ENCODE measurements around the gene HLA-DPA1. TPM values are rescaled to one million over a fixed set of nuclear protein-coding genes. Genes with fewer than 3 reads are reported as not detected.

The HLA-DPA1 gene
- total RNA-seq, 1 experiment from 2014 or later, result 2.6 TPM

- Histone ChIP-seq H4K20me1 (ENCODE audit: control insufficient read depth, insufficient read depth, insufficient read length) (no peaks in the 10 kb centered on the region), H4K8ac (replicated peaks; ENCODE audit: insufficient read length, low read depth, low read length) (no peak overlapping the region), H2BK12ac (ENCODE audit: insufficient read length, low read depth, low read length) (no peak overlapping the region), H3K14ac (ENCODE audit: insufficient read depth, low read length) (no peak overlapping the region), H2BK5ac (ENCODE audit: insufficient read length, low read length) (no peak overlapping the region), H2BK120ac (ENCODE audit: low read depth, low read length, poor library complexity, severe bottlenecking) (no peak overlapping the region), H3K4me1 (ENCODE audit: insufficient read depth, low read length) (no peaks in the 10 kb centered on the region), H2AK5ac (ENCODE audit: insufficient read length, low read length) (no peak overlapping the region), H3K27me3 (ENCODE audit: insufficient read depth, low read length) (no peaks in the 10 kb centered on the region), H3K9ac (ENCODE audit: extremely low read depth, insufficient read length, low read length) (no peak overlapping the region), H3K4me2 (ENCODE audit: insufficient read depth, insufficient read length, low read length) (no peak overlapping the region), H3K56ac (ENCODE audit: insufficient read length, low read depth, low read length) (no peak overlapping the region), H2AFZ (ENCODE audit: low read length) (no peak overlapping the region), H3K23ac (ENCODE audit: insufficient read length, low read depth, low read length) (no peak overlapping the region), H3K4ac (ENCODE audit: low read depth, low read length) (no peak overlapping the region), H3K79me2 (ENCODE audit: insufficient read depth, low read length) (no peaks in the 10 kb centered on the region), H3T11ph (ENCODE audit: low read length) (no peak overlapping the region), H2BK15ac (ENCODE audit: low read depth, low read length) (no peak overlapping the region), H3K18ac (ENCODE audit: insufficient read length, low read depth, low read length) (no peak overlapping the region), H3K23me2 (ENCODE audit: insufficient read length, low read depth, low read length, poor library complexity, severe bottlenecking) (no peaks in the 10 kb centered on the region), H4K91ac (ENCODE audit: insufficient read length, low read depth, low read length) (no peak overlapping the region), H3K9me3 (ENCODE audit: control insufficient read depth, low read depth, low read length) (no peaks in the 10 kb centered on the region), H3K79me1 (ENCODE audit: insufficient read depth, low read depth, low read length, poor library complexity, severe bottlenecking) (no peaks in the 10 kb centered on the region), H4K5ac (ENCODE audit: insufficient read length, low read depth, low read length) (no peak overlapping the region), H2BK20ac (ENCODE audit: low read depth, low read length, poor library complexity, severe bottlenecking) (no peak overlapping the region), H3K27ac (ENCODE audit: insufficient read length, low read depth, low read length) (no peak overlapping the region)
- H3K4me1 Mint-ChIP-seq, result 0 out of 4 replicates have a peak, but pooled peaks cover 0 to 2% of the 10 kb centered on the region in 2 experiments
- no CpG with 5 or more reads among the region's 3 CpGs for WGBS (ENCODE audit: extremely low coverage, insufficient read length, low lambda C conversion rate)
- no peak overlapping the region; a peak in 2 of 7 replicates for H3K27ac Mint-ChIP-seq
- H3K9me3 Mint-ChIP-seq, result peaks cover 8 to 9% of the 10 kb centered on the region in 2 experiments
- H3K4me3 Mint-ChIP-seq, result no peak overlapping the region
- no peak for TF ChIP-seq CTCF (conservative IDR thresholded peaks at IDR 0.05)
- H3K27me3 Mint-ChIP-seq (ENCODE audit: low read depth), result peaks cover 10% of the 10 kb centered on the region
- DNase-seq, result no peak
- peaks cover 0 to 5% (median 1%) of the 10 kb centered on the region in 3 experiments; a peak in 2 of 7 replicates for H3K36me3 Mint-ChIP-seq (ENCODE audit: insufficient read depth in 1 of 3, low read depth in 3 of 3)
These were observed 6.4 kb downstream of the HLA-DPA1 start for GRCh38 chr6:33066917-33067521.

Measured in H9 (cell line).